ENCODE results near the gene NOXO1. TPM values are rescaled to one million over a fixed set of nuclear protein-coding genes. Genes with fewer than 3 reads are reported as not detected.
A peak's percentile ranks its signal among the peaks of the same experiment; 100 is the strongest.

NOXO1 gene
- total RNA-seq, 2 experiments from 2014 or later = not detected

- peak; percentile 88 for DNase-seq
- Mint-ChIP-seq H3K4me3 (peak within 1 kb of the TSS; percentile 81), H3K4me1 (ENCODE audit: low read depth) (peaks cover 15% of the 10 kb centered on the region), H3K27me3 (peaks cover 28% of the 10 kb centered on the region), H3K9me3 (no peaks in the 10 kb centered on the region), H3K27ac (peak within 1 kb of the TSS; percentile 58), H3K36me3 (peaks cover 7% of the 10 kb centered on the region)
- POLR2A ChIA-PET = interaction anchor here (1.9 to 3.6 kb wide), 3 partner anchors 12 to 23 kb away, joined by 8 to 22 read pairs (median 15); partner anchors contain the start of genes RPS2 and TBL3
- intact Hi-C loops (cut with micrococcal nuclease) = loop anchor here (1.0 kb wide), 1 partner anchor 9 kb away; no protein-coding TSS in a partner anchor
- CTCF ChIA-PET = interaction anchor here (0.6 to 2.4 kb wide), 4 partner anchors 19 to 25 kb away, joined by 3 to 15 read pairs (median 8); partner anchors contain the start of gene RPS2
Measured at GRCh38 chr16:1983544-1984346, 2.5 kb upstream of the NOXO1 start, which contains the start of gene GFER. TSS of gene GFER (plus strand) at chr16:1984193. CDS start at chr16:1984219, 26 bp downstream.

DNA sequence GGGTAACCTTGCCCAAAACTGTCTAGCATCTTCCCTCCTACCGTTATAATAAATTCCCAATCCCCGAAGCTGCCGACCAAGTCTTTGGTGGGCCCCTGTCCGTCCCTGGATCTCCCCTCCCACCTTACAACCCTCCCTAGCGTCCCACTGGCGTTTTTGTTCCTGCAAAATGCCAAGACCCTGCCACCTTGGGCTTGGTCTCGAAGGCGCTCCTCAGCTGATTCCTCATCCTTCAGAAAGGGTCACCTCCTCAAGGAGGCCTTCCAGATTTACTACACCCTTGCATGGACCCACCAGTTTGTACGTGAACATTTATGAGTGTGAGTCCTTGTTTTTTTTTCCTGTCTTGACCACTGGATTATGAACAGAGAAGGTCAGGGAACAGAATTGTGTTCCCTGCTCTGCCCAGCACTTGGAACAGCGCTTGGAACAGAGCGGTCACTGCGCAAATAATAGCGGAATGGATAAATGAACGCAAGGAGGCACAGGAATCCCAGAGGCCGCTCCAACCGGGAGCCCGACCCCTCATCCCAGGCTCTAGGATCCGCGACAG, 1.8 kb upstream of the NOXO1 start:
- CTCF ChIA-PET = interaction anchor here (0.8 to 2.0 kb wide), 2 partner anchors 21 to 157 kb away, joined by 6 to 13 read pairs; no protein-coding TSS in a partner anchor
- Mint-ChIP-seq H3K9me3 (no peaks in the 10 kb centered on the region), H3K27me3 (peaks cover 26% of the 10 kb centered on the region), H3K4me1 (ENCODE audit: low read depth) (peaks cover 15% of the 10 kb centered on the region), H3K36me3 (peaks cover 10% of the 10 kb centered on the region), H3K4me3 (peak overlapping the region; percentile 81), H3K27ac (no peak overlapping the region)
- POLR2A ChIA-PET = interaction anchor here (0.7 to 3.6 kb wide), 6 partner anchors 8 to 156 kb away, joined by 3 to 22 read pairs (median 6); partner anchors contain the start of genes RPS2 and TBL3
- intact Hi-C loops (cut with micrococcal nuclease) = no loop called here
- DNase-seq = no peak

DNA sequence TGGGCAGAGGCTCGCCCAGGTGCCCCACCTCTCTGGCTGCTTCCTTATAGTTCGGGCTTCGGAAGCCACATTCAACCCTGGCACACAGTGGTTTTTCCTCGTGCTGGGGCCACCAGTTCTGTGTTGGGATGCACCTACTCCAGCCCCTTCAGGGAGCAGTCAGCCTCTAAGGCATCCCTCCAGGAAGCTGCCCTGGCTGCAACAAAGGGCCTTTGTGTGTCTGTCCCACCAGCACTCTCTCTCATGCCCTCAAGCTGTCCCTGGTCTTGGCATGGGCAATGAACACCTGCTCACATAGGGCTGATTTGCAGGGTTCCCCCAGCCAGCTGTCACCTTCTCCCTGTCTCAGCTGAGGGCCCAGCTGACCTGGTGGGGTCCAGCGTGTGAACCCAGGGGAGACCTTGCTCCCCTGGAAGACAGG, 754 bp upstream of the NOXO1 start:
- no peak overlapping the region for H3K4me3 Mint-ChIP-seq
- H3K4me1 Mint-ChIP-seq (ENCODE audit: low read depth) = peaks cover 15% of the 10 kb centered on the region
- intact Hi-C loops (cut with micrococcal nuclease) = no loop called here

DNA sequence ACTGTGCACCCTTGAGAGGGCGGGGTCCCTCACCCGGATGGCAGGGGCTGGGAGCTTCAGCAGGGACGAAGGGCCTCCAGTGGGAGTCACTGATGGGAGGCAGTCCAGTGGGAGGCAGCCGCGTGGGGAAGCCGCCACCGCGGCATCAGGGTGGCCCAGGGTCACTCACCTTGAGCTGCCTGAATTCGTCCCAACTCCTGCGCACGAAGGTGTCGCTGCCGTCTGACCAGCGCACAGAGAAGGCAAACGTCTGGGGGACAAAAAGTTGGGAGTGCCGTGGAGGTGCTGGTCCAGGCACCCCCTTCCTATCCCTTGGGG, 540 bp downstream of the NOXO1 start:
- CTCF ChIA-PET = interaction anchor here (1.3 kb wide), 1 partner anchor 159 kb away, joined by 3 read pairs; no protein-coding TSS in a partner anchor
- POLR2A ChIA-PET = interaction anchor here (2.4 to 3.2 kb wide), 2 partner anchors 9 to 20 kb away, joined by 7 to 15 read pairs; partner anchors contain the start of gene TBL3
- Mint-ChIP-seq H3K27ac (no peak overlapping the region), H3K27me3 (peaks cover 26% of the 10 kb centered on the region), H3K4me1 (ENCODE audit: low read depth) (peaks cover 15% of the 10 kb centered on the region), H3K9me3 (no peaks in the 10 kb centered on the region), H3K4me3 (no peak overlapping the region), H3K36me3 (peaks cover 19% of the 10 kb centered on the region)
- DNase-seq = no peak
- intact Hi-C loops (cut with micrococcal nuclease) = no loop called here

More for the DNA sequence above, 754 bp upstream of the NOXO1 start:
- H3K27me3 Mint-ChIP-seq = peaks cover 26% of the 10 kb centered on the region
- H3K9me3 Mint-ChIP-seq = no peaks in the 10 kb centered on the region
- ChIA-PET POLR2A (interaction anchor here (1.3 to 3.2 kb wide), 4 partner anchors 9 to 21 kb away, joined by 4 to 15 read pairs (median 6); partner anchors contain the start of genes RPS2 and TBL3), CTCF (interaction anchor here (2.0 kb wide), 1 partner anchor 22 kb away, joined by 13 read pairs; no protein-coding TSS in a partner anchor)
- no peak for DNase-seq
- peaks cover 13% of the 10 kb centered on the region for H3K36me3 Mint-ChIP-seq
- H3K27ac Mint-ChIP-seq = no peak overlapping the region

DNA sequence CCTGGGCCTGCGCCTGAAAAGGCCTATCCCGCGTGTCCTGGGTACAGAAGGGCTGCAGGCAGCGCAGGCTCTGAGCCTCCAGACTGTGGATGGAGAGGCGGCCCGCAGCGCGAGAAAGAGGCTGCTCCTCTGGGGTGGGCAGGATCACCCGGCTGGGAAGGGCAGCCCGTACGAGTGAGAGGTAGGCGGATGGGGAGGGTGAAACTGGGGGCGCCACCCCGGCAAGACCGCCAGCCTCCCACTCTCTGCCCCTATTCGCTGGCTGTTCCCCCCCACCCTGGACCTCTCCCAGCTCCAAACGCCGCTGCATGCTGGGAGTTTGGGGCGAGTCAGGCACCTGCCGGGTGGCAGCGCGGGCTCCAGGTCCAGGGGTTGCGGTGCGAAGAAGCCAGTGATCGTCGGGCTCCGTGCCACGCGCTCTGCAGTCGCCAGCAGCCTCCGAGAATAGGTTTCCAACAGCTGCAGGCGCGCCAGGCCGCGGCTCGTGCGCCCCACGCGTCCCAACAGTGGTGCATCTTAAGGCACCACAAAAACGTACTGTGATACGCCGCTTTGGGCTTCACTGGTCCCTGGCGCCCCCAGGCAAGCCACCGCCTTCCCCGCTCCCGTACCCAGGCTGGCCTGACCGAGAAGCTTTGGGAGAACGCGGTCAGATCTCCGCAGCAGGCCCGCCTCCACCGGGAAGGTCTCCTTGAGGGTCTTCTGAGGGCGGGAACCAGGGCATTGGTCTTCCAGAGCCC, 1.1 kb downstream of the NOXO1 start:
- POLR2A ChIA-PET = interaction anchor here (3.2 kb wide), 1 partner anchor 9 kb away, joined by 15 read pairs; the partner anchor contains the start of gene TBL3
- Mint-ChIP-seq H3K4me1 (ENCODE audit: low read depth) (peaks cover 12% of the 10 kb centered on the region), H3K27ac (no peak overlapping the region), H3K36me3 (peaks cover 22% of the 10 kb centered on the region), H3K27me3 (peaks cover 26% of the 10 kb centered on the region), H3K9me3 (no peaks in the 10 kb centered on the region), H3K4me3 (no peak overlapping the region)
- CTCF ChIA-PET = interaction anchor here (1.3 kb wide), 1 partner anchor 160 kb away, joined by 3 read pairs; no protein-coding TSS in a partner anchor
- DNase-seq = no peak
- intact Hi-C loops (cut with micrococcal nuclease) = no loop called here

DNA sequence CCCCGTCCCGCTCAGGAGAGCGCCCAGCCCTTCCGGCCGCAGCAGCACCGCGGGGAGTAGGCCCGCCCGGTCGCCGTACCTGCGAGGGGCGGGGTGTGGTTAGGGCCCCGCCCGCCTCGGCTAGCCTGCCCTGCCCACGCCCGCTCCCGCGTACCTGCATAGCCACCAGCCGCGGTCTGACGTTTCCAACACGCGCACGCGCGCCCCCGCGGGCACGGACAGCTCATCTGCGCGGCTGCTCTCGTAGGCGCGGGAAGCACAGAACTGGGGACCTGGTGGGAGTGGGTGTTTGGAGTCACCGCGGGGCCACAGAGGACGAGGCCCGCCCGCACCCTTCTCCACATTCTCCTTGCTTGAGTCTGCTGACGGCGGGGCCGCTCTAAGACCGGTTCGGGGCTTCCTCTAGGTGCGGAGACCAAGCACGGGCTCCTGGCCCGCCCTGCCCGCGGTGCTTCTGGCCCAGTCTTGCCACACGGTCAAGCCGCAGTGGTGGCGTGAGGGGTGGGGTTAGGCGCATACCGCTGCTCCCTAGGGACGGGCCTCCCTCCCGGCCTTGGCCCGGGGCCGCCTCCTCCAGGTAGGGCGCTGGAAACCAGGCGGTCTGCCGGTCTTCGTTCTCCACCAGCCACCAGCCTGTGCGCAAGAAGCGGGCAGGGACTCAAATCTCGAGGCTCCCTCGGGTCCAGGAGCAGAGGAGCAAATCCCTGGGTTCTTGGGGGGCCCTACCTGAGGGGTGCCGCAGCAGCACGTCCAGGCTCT, 1.8 kb downstream of the NOXO1 start:
- DNase-seq = peak; percentile 51
- Mint-ChIP-seq H3K27me3 (peaks cover 26% of the 10 kb centered on the region), H3K36me3 (peaks cover 29% of the 10 kb centered on the region), H3K4me3 (no peak overlapping the region), H3K4me1 (ENCODE audit: low read depth) (peaks cover 4% of the 10 kb centered on the region), H3K9me3 (no peaks in the 10 kb centered on the region), H3K27ac (no peak overlapping the region)
- intact Hi-C loops (cut with micrococcal nuclease) = no loop called here
- CTCF ChIA-PET = interaction anchor here (1.3 kb wide), 1 partner anchor 160 kb away, joined by 3 read pairs; no protein-coding TSS in a partner anchor
- POLR2A ChIA-PET = interaction anchor here (1.2 kb wide), 1 partner anchor 15 kb away, joined by 4 read pairs; the partner anchor contains the start of gene RPS2

- Mint-ChIP-seq H3K9me3 (no peaks in the 10 kb centered on the region), H3K4me3 (no peak overlapping the region), H3K36me3 (peaks cover 29% of the 10 kb centered on the region), H3K27me3 (peaks cover 26% of the 10 kb centered on the region), H3K27ac (no peak overlapping the region), H3K4me1 (ENCODE audit: low read depth) (peaks cover 4% of the 10 kb centered on the region)
- intact Hi-C loops (cut with micrococcal nuclease) = no loop called here
- ChIA-PET POLR2A (interaction anchor here (1.2 kb wide), 1 partner anchor 14 kb away, joined by 4 read pairs; the partner anchor contains the start of gene RPS2), CTCF (interaction anchor here (1.2 kb wide), 1 partner anchor 9 kb away, joined by 3 read pairs; no protein-coding TSS in a partner anchor)
- DNase-seq = no peak
Measured at GRCh38 chr16:1978476-1979120, 2.7 kb downstream of the NOXO1 start.

- intact Hi-C loops (cut with micrococcal nuclease) = no loop called here
- Mint-ChIP-seq H3K4me1 (ENCODE audit: low read depth) (peaks cover 5% of the 10 kb centered on the region), H3K27me3 (peaks cover 21% of the 10 kb centered on the region), H3K36me3 (peaks cover 30% of the 10 kb centered on the region), H3K9me3 (no peaks in the 10 kb centered on the region), H3K27ac (no peak overlapping the region), H3K4me3 (no peak overlapping the region)
- POLR2A ChIA-PET = no interaction called here
- DNase-seq = no peak
- CTCF ChIA-PET = interaction anchor here (1.2 kb wide), 1 partner anchor 10 kb away, joined by 3 read pairs; no protein-coding TSS in a partner anchor
Measured at GRCh38 chr16:1977875-1978268, 3.4 kb downstream of the NOXO1 start.

DNA sequence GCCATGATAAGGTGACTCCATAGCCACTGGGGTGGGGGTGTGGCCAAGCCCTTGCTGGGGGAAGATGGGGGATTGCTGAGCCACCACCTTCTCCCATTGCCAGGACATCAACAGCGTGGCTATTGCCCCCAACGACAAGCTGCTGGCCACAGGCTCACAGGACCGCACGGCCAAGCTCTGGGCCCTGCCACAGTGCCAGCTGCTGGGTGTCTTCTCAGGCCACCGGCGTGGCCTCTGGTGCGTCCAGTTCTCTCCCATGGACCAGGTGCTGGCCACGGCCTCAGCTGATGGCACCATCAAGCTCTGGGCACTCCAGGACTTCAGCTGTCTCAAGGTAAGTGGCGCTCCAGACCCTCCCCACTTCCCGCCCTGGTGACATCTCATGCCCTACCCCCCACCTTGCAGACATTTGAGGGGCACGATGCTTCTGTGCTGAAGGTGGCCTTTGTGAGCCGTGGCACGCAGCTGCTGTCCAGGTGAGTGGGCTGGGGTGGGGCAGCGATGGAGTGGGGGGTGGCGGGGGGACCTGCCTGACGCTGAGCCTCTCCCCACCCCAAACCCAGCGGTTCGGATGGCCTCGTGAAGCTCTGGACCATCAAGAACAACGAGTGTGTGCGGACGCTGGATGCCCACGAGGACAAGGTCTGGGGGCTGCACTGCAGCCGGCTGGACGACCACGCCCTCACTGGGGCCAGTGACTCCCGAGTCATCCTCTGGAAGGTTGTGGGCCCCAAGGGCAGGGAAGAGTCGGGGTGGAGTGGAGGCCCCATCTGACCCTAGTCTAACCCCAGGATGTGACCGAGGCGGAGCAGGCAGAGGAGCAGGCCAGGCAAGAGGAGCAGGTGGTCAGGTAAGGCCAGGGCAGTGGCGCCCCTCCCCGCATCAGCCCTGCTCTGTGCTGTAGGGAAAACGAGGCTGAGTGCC, 4.1 kb downstream of the NOXO1 start:
- intact Hi-C loops (cut with micrococcal nuclease) = no loop called here
- Mint-ChIP-seq H3K9me3 (no peaks in the 10 kb centered on the region), H3K36me3 (peaks cover 32% of the 10 kb centered on the region), H3K27ac (no peak overlapping the region), H3K27me3 (peaks cover 15% of the 10 kb centered on the region), H3K4me3 (no peak overlapping the region), H3K4me1 (ENCODE audit: low read depth) (peaks cover 7% of the 10 kb centered on the region)
- ChIA-PET POLR2A (interaction anchor here (1.8 kb wide), 1 partner anchor 13 kb away, joined by 9 read pairs; the partner anchor contains the start of gene RPS2), CTCF (interaction anchor here (1.2 kb wide), 1 partner anchor 11 kb away, joined by 3 read pairs; no protein-coding TSS in a partner anchor)
- no peak for DNase-seq

GRCh38 chr16:1976216-1976520, 5.1 kb downstream of the NOXO1 start:
- Mint-ChIP-seq H3K9me3 (no peaks in the 10 kb centered on the region), H3K4me1 (ENCODE audit: low read depth) (peaks cover 15% of the 10 kb centered on the region), H3K36me3 (peaks cover 39% of the 10 kb centered on the region), H3K27ac (no peak overlapping the region), H3K4me3 (no peak overlapping the region), H3K27me3 (peaks cover 9% of the 10 kb centered on the region)
- intact Hi-C loops (cut with micrococcal nuclease) = no loop called here
- POLR2A ChIA-PET = interaction anchor here (1.8 kb wide), 1 partner anchor 12 kb away, joined by 9 read pairs; the partner anchor contains the start of gene RPS2
- DNase-seq = no peak
- CTCF ChIA-PET = no interaction called here

Measured in activated CD4-positive, alpha-beta memory T cell treated with anti-CD3 and anti-CD28 coated beads for 36 hours (primary cell).